HFFc6 (cell line): ENCODE measurements around the gene KSR2. TPM values are rescaled to one million over a fixed set of nuclear protein-coding genes. Genes with fewer than 3 reads are reported as not detected.

ENCODE experiments used
- DNase-seq: peaks from one replicate; pipeline ENCODE4 v3.0.0-alpha.2; 2018
- H3K27ac Mint-ChIP-seq: 2 replicates; pipeline ENCODE4 v1.8.0; 2020; ENCODE audit warnings: mild to moderate bottlenecking, mixed read lengths
- H3K27me3 Mint-ChIP-seq: 2 replicates; pipeline ENCODE4 v1.8.0; 2021; ENCODE audit warnings: mild to moderate bottlenecking, moderate library complexity, mixed read lengths; ENCODE audit not compliant: insufficient read depth
- H3K36me3 Mint-ChIP-seq: 2 replicates; pipeline ENCODE4 v1.8.0; 2021; ENCODE audit warnings: low read depth, mixed read lengths
- H3K4me1 Mint-ChIP-seq: 2 replicates; pipeline ENCODE4 v1.8.0; 2020; ENCODE audit warnings: low read depth, mixed read lengths
- H3K4me3 Mint-ChIP-seq: 2 replicates; pipeline ENCODE4 v1.8.0; 2020; ENCODE audit warnings: mild to moderate bottlenecking, moderate library complexity, mixed read lengths
- H3K9me3 Mint-ChIP-seq: 2 replicates; pipeline ENCODE4 v1.8.0; 2020; ENCODE audit warnings: mild to moderate bottlenecking, mixed read lengths
- CTCF ChIP-seq: fragments of 200-600 bp; sonication (generic); IDR thresholded peaks from 2 replicates; pipeline ENCODE4 v1.5.0; 2021; ENCODE audit warnings: antibody characterized with exemption, mild to moderate bottlenecking
- total RNA-seq, 6 experiments: library from RNA; stranded (reverse); fragmentation: NEBNext Ultra II Directional; extraction: Animal tissue kit (Norgen Biotek cat#: 25700); gene quantifications; 2 replicates in 1 of 6; 3 replicates in 5 of 6; pipeline ENCODE4 v1.2.3, GENCODE V29; 2021

KSR2 gene
- total RNA-seq, 6 experiments from 2014 or later = 0.09 to 0.22 (median 0.12) TPM; not detected in 2

GRCh38 chr12:117547209-117547608 lies 421.6 kb downstream of the KSR2 start:
- Mint-ChIP-seq H3K9me3 (peaks cover 46% of the 10 kb centered on the region), H3K4me3 (no peak overlapping the region), H3K36me3 (no peaks in the 10 kb centered on the region), H3K4me1 (no peaks in the 10 kb centered on the region), H3K27ac (no peak overlapping the region), H3K27me3 (no peaks in the 10 kb centered on the region; the same call in 1 of the 2 replicates)
- TF ChIP-seq CTCF = no peak
- no peak for DNase-seq

GRCh38 chr12:117545216-117545615 lies 423.6 kb downstream of the KSR2 start:
- Mint-ChIP-seq H3K27me3 (no peaks in the 10 kb centered on the region), H3K9me3 (peaks cover 40% of the 10 kb centered on the region), H3K27ac (no peak overlapping the region), H3K4me3 (no peak overlapping the region), H3K36me3 (no peaks in the 10 kb centered on the region), H3K4me1 (no peaks in the 10 kb centered on the region)
- TF ChIP-seq CTCF = no peak
- DNase-seq = no peak

GRCh38 chr12:117540011-117540410 lies 428.8 kb downstream of the KSR2 start:
- Mint-ChIP-seq H3K4me1 (no peaks in the 10 kb centered on the region), H3K27me3 (no peaks in the 10 kb centered on the region), H3K36me3 (no peaks in the 10 kb centered on the region), H3K27ac (no peak overlapping the region), H3K4me3 (no peak overlapping the region), H3K9me3 (peaks cover 25% of the 10 kb centered on the region)
- TF ChIP-seq CTCF = no peak
- DNase-seq = no peak

GRCh38 chr12:117538926-117539325 lies 429.9 kb downstream of the KSR2 start:
- Mint-ChIP-seq H3K9me3 (peaks cover 32% of the 10 kb centered on the region), H3K27ac (no peak overlapping the region), H3K27me3 (no peaks in the 10 kb centered on the region), H3K4me1 (no peaks in the 10 kb centered on the region), H3K4me3 (no peak overlapping the region), H3K36me3 (no peaks in the 10 kb centered on the region)
- no peak for DNase-seq
- no peak for TF ChIP-seq CTCF

GRCh38 chr12:117538032-117538690 lies 430.6 kb downstream of the KSR2 start:
- Mint-ChIP-seq H3K36me3 (0 out of 2 replicates have a peak, but pooled peaks cover 3% of the 10 kb centered on the region), H3K4me1 (no peaks in the 10 kb centered on the region), H3K9me3 (peaks cover 39% of the 10 kb centered on the region), H3K4me3 (no peak overlapping the region), H3K27ac (no peak overlapping the region), H3K27me3 (no peaks in the 10 kb centered on the region)
- no peak for TF ChIP-seq CTCF
- no peak for DNase-seq

DNA sequence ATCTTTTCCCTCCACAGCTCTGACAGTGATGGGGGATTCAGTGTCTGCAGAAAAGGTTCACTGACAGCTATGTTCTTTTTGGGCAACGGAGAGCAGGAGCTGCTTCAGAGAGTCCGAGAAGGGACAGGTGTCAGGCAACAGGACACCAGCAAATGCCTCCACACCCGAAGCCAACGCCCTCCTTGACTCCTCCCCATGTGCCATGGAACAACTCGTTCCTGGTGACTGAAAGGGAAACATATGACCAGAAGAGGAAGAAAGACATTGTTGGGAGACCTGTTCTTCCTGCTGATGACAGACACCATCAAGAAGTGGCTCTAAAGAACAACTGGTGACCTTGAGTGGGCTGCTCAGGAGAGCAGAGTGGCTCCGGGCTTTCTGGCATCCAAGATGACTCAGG lies 435.1 kb downstream of the KSR2 start:
- Mint-ChIP-seq H3K27me3 (no peaks in the 10 kb centered on the region), H3K27ac (no peak overlapping the region)

More for the DNA sequence above, 435.1 kb downstream of the KSR2 start:
- no peak overlapping the region for H3K4me3 Mint-ChIP-seq
- H3K4me1 Mint-ChIP-seq = no peaks in the 10 kb centered on the region
- H3K9me3 Mint-ChIP-seq = peaks cover 38% of the 10 kb centered on the region
- no peak for DNase-seq
- TF ChIP-seq CTCF = no peak
- peaks cover 15% of the 10 kb centered on the region for H3K36me3 Mint-ChIP-seq
